SKM-1 (cell line): Measurements from ENCODE around the gene LARP7.
"Not testable (repeated sequence)": the region's sequence is repeated elsewhere in the genome, so short reads cannot be mapped to it uniquely, and the experiment has no call there.

Experiments
- DNase-seq: peaks from one replicate; lab custom pipeline; 2025; ENCODE audit not compliant: unreplicated experiment; lab: John Stamatoyannopoulos, UW

Gene LARP7

DNA sequence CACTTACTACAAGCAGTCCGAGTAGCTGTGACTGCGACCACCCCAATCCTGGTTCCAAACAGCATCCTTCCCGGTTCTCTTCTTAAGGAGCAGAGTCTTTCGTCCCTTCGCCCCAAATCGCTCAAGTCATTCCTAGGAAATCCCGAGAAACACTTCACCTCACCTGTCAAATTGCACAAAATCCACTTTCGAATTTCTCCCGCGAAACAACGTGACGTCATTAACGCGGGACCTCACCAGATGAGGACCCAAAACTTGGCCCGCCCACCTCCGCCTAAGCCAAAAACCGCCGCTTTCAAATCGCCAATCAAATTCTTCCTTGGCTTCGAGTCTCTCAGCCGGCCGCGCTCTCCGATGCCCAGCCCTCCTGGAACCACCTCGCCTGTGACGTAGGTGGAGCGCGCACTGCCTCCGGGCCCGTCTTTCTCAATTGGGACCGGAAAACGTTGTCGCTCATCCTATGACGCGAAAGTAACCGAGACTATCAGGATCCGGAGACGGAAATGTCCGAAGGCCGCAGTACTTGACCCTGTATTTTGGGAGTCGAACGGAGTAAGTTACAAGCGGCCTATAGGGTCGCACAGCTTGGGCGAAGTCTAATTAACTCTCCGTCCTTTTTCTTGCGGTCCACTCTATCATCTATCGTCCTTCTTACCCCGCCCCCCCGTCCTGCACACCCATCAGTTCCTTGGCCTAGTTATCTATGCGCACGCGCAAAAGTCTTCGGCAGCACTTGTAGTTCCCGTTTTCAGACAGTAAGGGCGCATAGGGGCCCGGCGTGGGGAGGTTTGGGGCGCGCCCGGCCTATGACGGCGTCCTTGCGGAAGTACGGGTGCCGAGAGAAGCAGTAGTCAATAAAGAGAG lies at the start of gene LARP7, which contains the start of gene ZGRF1:
Gene LARP7, plus strand, starts transcription at position 456 of the 864 bp plus-strand sequence. CDS start 7,527 bp downstream, outside the sequence.
Gene ZGRF1, minus strand, starts transcription at position 222 of the 864 bp plus-strand sequence. CDS start 3,733 bp downstream, outside the sequence.
- peak; percentile 97 for DNase-seq

DNA sequence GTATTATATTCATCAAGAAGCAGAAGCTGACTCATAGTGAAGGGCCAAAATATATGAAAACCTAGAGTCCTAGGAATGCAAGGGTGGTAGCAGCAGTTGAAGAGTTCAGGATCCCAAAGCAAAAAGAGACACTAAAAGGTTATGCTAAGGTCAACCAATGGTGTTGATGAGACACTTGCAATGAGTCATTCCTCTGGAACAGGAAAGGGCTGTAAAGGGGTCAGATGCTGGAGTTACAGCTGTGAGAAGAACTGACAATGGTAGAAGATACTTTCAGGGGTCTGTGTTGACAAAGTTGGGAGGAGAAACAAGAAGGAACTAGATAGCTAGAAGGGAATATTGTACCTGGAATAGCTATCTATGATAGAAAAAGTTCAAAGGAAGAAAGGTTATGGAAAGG lies 47.7 kb upstream of the LARP7 start:
- no peak for DNase-seq

DNA sequence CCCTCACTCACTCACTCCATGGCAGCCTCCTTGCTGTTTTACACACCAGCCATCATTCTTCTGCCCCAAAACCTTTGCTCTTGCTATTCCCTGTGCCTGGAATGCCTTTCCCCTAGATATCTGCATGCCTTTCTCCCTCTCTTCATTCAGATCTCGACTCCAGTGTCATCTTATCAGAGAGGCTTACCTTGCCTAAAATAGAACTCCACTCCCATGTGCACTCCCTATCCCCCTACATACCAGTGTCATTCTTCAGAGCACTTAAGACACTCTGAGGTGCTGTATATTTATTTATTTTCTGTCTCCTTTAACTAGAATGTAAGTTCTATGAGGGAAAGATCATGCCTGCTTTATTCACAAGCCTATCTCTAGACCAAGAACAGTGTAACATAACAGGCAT lies 45.4 kb upstream of the LARP7 start:
- DNase-seq = no peak

DNA sequence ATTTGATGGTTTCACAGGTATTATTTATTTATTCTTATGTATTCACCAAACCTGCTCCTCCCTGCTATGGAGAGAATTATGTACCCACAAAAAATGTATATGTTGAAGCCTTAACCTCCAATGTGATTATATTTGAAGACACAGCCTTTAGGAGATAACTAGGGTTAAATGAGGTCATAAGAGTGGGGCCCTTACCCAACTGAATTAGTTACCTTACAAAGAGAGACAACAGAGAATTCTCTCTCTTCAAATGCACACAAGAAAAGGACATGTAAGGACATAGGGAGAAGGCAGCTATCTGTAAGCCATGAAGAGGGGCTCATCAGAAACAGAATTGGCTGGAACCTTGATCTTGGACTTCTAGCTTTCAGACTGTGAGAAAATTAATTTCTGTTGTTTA lies 44.2 kb upstream of the LARP7 start:
- DNase-seq = no peak

DNA sequence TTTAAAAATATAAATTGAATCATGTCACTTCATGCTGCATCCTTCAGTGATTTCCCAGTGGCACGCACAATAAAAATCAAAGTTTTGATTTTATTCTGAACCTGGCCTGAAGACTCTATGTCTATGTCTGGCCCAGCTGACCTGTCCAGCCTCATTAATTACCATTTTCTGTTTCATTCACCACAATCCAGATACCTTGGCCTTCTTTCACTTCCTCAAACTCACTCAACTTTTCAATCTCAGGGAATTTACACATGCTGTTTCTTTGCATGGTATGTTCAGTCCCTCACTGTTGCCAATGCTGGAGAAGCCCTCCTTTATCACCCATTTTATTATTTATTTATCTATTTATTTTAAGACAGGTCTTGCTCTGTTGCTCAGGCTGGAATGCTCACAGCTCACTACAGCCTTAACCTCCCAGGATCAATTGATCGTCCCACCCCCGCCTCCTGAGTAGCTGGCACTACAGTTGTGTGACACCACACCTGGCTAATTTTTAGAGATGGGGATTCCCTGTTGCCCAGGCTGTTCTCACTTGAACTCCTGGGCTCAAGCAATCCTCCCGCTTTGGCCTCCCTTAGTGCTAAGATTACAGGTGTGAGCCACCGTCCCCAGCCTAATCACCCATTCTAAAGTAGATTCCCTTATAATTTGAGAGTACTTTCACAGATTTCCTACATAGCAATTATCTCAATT lies 43.4 kb upstream of the LARP7 start:
- DNase-seq = no peak

DNA sequence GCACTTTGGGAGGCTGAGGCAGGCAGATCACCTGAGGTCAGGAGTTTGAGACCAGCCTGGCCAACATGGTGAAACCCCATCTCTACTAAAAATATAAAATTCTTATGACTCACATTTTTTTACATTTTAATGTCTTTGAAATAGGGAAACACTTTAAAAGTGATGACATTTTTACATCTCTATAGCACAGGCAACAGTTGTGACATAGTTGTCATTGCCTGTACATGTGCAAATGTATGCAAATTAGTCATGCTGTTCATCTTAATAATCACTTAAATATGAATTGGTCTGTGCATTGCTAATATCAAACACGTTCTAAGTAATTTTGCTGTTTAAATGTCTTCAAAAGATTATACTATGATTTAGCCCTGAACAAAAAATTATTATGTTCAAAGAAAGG lies 42.0 kb upstream of the LARP7 start:
- DNase-seq = no peak

DNA sequence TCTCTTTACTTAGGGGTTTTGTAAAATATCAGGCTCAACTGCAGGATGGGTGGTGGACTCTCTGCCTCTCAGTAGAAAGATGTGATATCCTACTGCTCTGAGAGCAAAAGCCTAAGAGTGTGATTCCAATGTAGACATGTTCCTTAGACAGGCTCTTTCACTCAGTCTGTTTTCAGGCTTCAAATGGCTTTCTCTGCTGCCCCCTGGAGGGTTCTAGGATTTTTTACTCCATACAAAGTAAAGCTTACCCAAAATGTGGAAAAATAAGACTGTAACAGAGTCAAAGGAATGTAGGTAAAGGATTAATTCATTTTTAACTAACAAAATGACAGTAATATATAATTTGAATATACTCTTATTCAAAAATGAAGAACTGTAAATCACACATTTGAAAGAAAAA lies 32.4 kb upstream of the LARP7 start:
- peak; percentile 29 for DNase-seq

DNA sequence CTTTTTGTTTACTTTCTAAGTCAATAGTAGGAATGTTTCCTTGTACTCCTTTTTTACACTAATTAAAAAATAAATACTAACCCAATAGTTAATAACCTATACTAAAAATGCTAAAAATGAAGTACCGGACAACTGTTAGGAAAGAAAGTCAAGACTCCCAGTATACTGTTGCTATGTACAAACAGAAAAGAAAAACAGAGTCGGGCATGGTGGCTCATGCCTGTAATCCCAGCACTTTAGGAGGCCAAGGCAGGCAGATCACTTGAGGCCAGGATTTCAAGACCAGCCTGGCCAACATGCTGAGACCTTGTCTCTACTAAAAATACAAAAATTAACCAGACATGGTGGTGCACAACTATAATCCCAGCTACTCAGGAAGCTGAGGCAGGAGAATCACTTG lies 24.1 kb upstream of the LARP7 start:
- DNase-seq = not testable (repeated sequence)

DNA sequence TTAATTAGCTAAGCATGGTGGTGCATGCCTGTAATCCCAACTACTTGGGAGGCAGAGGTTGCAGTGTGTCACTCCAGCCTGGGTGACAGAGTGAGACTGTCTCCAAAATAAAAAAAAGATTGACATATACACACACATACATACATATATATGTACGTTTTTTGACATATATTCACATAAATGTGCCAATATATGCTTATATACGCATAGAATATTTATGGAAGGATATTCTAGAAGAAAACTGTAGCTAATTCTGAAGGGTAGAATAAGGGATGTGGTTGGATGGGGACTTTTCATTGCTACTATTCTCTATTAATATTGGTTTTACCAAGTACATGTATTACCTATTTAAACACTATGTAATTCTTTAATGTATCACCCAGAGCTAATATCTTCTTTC lies 20.0 kb upstream of the LARP7 start:
- no peak for DNase-seq

DNA sequence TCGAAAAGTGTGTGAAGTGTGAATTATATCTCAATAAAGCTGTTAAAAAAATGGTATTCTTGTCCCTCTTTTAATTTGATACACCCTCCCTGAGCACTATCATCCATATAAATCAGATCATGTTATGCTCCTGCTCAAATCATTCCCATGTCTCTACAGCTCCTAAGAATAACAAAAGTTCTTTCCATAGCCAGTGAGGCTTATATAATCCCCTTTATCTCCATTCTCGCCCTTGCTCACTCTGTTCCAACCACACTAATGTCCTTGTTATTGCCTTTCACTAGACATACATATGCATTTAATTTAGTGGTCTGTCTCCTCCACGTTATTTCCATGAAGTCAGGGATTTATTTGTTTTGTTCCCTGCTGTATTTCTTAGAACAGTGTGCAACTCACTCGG lies 10.7 kb upstream of the LARP7 start:
- DNase-seq = no peak

DNA sequence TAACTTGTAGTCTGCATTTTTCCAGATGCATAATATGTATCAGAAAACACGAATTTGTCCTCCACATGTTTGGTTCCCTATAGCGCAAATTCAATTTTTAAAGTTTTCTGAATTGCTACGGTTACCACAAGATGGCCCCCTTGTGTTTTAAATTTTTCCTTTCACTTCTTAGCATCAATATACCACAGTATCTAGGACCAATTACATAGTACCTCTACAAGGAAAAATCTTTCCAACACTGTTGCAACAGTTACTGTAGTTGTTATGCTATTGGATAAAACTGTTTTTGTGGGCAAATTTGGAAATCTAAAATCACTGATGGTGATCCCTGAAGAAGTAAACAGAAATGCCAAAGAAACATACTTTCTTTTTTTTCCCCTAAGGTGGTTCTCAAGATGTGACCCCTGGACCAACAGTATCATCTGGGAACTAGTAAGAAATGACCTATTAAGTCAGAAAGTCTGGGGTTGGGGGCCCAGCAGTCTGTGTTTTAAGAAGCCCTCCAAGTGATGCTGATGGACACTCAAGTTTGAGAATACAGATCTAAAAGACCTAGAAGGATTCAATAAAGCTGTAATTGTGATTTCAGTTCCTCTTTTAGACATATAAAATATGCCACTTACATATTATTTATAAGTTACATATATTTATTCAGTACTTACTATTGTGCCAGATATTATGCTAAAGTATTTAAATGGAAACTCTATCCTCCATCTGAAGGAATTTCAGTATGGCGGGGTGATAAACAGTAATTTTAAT lies 3.3 kb upstream of the LARP7 start:
- no peak for DNase-seq

DNA sequence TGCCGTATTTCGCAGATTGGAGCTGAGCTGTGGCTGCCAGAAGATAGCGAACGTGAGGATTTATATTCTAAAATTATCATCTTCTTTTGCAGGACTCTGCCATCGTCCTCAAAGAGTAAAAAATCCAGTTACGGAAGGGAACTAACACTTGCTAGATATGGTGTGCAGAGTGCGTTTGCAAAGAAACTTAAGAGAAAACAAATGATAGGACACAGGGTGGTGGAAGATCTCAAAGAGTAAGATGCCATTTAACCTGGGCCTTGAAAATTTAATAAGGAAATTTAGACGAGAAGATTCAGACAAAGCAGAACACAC lies 566 bp downstream of the LARP7 start:
- no peak for DNase-seq

DNA sequence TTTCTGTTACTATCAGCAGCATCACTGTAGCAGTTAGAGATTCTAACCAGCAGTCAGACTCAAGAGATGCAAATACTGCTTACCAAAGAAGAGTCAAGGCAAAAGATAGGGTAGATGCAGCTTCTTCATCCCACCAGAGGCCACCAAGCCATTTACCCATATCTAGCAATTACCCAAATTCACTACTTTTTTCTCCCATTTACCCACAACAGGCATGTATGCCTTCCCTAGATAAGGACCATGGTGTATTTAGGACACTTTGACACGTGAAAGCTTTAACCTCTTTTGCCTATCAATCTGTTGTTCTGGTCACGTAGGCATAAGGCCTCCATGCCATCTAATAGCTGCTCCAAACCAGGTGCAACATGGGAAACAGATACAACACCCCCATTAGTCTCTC lies 5.6 kb downstream of the LARP7 start:
- DNase-seq = no peak

DNA sequence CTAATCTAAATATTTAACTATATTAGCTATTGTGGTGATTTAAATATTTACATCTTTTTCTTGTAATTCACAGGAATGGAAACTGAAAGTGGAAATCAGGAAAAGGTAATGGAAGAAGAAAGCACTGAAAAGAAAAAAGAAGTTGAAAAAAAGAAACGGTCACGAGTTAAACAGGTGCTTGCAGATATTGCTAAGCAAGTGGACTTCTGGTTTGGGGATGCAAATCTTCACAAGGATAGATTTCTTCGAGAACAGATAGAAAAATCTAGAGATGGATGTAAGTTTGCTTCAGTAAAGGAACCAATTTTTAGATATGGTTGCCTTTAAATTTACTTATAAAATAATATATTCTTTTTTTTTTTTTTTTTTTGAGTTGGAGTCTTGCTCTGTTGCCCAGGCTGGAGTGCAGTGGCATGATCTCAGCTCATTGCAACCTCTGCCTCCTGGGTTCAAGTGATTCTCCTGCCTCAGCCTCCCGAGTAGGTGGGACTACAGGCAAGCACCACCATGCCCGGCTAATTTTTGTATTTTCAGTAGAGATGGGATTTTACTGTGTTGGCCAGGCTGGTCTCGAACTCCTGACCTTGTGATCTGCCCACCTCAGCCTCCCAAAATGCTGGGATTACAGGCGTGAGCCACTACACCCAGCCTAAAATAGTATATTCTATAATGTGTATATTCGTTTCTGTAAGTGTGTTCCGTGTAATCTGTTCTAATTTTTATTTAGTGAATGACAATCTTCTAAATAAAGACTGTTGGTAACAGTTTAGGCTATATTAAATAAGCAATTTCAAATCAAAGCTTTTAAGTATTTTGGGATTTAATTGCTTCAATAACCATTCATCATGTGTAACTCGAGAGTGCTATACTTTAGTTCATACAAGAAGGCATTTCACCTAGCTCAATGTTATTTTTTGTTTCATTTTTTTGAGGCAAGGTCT lies 7.9 kb downstream of the LARP7 start:
- DNase-seq = not testable (repeated sequence)

DNA sequence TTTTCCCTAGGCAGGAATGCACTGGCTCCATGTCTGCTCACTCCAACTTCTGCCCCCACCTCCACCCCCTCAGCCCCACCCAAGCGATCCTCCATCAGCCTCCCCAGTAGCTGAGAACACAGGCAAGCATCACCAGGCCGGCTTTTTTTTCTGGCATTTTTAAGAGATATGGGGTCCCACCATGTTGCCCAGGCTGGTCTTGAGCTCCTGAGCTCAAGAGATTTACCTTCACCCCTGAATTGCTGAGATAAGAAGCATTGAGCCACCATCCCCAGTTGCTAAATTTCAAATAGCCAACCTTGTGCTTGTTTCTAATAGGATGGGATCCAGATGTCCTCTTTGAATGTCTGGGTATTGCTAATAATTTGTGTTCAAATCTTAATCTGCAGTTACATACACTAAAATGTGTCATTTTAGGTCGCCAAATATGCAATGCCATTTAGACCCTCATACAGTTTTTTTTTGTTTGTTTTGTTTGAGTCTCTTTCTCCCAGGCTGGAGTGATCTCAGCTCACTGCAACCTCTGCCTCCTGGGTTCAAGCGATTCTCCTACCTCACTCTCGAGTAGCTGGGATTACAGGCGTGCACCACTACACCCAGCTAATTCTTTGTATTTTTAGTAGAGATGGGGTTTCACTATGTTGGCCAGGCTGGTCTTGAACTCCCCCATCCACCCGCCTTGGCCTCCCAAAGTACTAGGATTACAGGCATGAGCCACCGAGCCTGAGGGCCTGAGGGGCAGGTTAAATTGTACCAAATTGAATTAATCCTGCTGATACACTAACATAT lies 8.8 kb downstream of the LARP7 start:
- no peak for DNase-seq

DNA sequence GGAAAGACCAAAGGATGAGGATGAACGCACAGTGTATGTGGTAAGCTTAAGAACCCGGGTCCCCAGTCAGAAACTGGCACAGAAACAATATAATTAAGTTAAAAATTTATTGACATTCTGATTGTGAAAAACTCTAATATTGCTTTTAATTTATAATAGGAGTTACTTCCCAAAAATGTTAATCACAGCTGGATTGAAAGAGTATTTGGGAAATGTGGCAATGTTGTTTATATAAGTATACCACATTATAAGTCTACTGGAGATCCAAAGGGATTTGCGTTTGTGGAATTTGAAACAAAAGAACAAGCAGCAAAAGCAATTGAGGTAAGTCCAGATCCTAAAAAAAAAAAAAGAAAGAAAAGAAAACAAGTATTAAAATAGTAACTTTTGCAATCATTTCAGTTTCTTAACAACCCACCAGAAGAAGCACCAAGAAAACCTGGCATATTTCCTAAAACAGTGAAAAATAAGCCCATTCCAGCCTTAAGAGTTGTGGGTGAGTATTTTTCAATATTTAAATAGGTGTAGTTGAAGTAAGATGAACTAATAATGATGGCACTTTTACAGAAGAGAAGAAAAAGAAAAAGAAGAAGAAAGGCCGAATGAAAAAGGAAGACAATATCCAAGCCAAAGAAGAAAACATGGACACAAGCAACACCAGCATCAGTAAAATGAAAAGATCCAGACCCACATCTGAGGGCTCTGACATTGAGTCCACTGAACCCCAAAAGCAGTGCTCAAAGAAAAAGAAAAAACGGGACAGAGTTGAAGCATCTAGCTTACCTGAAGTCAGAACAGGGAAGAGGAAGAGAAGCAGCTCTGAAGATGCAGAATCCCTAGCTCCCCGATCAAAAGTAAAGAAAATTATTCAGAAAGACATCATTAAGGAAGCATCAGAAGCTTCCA lies 9.9 kb downstream of the LARP7 start:
- no peak for DNase-seq

DNA sequence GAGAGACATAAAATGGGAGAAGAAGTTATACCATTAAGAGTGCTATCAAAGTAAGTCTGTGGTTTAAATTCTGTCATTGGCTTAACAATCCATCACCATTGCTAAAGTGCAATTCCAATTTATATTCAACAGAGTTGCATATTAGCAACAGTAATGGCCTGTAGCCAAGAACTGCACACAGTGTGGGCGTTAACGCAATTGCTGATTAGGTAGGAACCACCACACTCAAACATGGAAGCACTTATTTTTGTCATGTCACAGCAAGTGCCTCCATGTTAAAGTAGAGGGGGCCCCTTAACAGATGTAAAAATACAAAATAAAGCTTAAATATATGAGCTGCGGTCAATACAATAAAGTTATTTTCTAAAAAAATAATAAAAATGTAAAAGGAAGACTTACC lies 10.8 kb downstream of the LARP7 start:
- DNase-seq = no peak

DNA sequence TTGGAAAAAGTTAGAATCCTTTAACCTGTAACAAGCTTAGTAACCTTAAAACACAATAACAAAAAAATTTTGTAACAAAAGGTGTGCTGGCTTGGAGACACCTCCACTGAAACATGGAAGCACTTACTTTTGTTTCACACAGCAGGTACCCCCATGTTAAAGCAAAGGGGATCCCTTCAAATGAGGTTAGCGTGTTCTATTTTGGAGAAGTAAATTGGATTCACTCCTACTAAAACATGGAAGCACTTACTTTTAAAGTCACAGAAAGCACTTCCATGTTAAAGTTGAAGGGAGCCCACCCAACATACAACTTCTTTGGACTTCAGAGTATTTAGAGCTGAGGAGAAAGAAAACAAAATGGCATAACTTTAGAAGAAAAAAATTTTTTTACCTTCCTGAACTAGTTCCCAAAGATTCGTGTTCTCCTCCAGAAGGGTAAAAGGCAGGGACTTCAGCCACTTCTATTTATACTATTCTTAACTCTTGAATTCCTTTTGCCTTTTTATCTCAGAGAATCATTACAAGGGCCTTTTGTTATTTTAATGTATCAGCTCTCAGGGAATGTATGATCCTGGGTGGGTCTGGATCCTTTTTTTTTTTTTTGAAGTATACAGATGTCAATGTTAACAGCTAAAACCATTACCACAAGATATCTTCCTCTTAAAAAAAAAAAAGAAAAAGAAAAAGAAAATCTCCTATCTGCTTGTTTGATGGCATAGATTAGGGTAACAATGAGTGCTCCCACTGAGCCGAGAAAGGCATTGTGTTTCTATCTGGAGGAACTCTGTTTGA lies 11.5 kb downstream of the LARP7 start:
- no peak for DNase-seq
